ENCODE results near the gene SERPINE2.

- TF ChIP-seq POLR2AphosphoS5 (IDR thresholded peaks at IDR 0.05) (no peak), POLR2A (IDR thresholded peaks at IDR 0.05) (no peak)
Observed at GRCh38 chr2:224033601-224034000, 5.5 kb downstream of the SERPINE2 start.
